ENCODE results near the gene PJVK. TPM values are rescaled to one million over a fixed set of nuclear protein-coding genes. Genes with fewer than 3 reads are reported as not detected.

PJVK gene
- total RNA-seq, 1 experiment from 2014 or later, result 3.7 TPM

DNA sequence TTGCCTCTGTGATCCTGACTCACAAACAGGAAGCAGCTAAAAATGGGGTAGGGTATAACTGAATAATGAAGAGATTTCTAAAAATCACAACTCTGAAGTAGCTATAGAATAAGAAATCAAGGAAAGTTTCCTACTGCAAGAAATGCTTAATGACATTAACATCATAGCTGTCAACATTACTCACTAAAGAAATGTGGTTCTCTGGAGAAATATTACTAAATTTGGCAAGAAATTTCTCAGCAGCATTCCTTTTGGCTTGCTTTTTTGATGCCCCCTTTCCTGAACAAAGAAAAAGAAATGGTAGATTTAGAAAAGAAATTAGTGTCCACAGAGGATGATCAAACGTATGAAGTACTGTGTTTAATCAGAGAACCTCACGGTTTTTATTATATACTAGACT, 9.8 kb upstream of the PJVK start:
- ChIA-PET POLR2A (interaction anchor here (0.5 kb wide), 1 partner anchor 23 kb away, joined by 4 read pairs; no protein-coding TSS in a partner anchor), CTCF (interaction anchor here (0.6 kb wide), 1 partner anchor 83 kb away, joined by 3 read pairs; no protein-coding TSS in a partner anchor)
- no peak overlapping the region for H3K4me3 ChIP-seq (ENCODE audit: low read depth in 2 of 2, low read length in 2 of 2)
- H3K36me3 ChIP-seq (ENCODE audit: control insufficient read depth, insufficient read depth, low read length), result peaks cover 54% of the 10 kb centered on the region
- peaks cover 6% of the 10 kb centered on the region; the same call in 1 of the 2 replicates for H3K4me1 ChIP-seq (ENCODE audit: control insufficient read depth, insufficient read depth, low read length)
- no peak for TF ChIP-seq TCF7L2 (IDR thresholded peaks at IDR 0.05; ENCODE audit: low read depth, low read length)
- no peak for TF ChIP-seq POLR2AphosphoS5 (IDR thresholded peaks at IDR 0.05; ENCODE audit: low read depth, low read length)
- TF ChIP-seq, protein P1, sequence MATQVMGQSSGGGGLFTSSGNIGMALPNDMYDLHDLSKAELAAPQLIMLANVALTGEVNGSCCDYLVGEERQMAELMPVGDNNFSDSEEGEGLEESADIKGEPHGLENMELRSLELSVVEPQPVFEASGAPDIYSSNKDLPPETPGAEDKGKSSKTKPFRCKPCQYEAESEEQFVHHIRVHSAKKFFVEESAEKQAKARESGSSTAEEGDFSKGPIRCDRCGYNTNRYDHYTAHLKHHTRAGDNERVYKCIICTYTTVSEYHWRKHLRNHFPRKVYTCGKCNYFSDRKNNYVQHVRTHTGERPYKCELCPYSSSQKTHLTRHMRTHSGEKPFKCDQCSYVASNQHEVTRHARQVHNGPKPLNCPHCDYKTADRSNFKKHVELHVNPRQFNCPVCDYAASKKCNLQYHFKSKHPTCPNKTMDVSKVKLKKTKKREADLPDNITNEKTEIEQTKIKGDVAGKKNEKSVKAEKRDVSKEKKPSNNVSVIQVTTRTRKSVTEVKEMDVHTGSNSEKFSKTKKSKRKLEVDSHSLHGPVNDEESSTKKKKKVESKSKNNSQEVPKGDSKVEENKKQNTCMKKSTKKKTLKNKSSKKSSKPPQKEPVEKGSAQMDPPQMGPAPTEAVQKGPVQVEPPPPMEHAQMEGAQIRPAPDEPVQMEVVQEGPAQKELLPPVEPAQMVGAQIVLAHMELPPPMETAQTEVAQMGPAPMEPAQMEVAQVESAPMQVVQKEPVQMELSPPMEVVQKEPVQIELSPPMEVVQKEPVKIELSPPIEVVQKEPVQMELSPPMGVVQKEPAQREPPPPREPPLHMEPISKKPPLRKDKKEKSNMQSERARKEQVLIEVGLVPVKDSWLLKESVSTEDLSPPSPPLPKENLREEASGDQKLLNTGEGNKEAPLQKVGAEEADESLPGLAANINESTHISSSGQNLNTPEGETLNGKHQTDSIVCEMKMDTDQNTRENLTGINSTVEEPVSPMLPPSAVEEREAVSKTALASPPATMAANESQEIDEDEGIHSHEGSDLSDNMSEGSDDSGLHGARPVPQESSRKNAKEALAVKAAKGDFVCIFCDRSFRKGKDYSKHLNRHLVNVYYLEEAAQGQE (IDR thresholded peaks at IDR 0.05; ENCODE audit: insufficient read depth in 1 of 2, low read depth in 2 of 2, low read length in 1 of 2), result no peak
- TF ChIP-seq, protein P2, sequence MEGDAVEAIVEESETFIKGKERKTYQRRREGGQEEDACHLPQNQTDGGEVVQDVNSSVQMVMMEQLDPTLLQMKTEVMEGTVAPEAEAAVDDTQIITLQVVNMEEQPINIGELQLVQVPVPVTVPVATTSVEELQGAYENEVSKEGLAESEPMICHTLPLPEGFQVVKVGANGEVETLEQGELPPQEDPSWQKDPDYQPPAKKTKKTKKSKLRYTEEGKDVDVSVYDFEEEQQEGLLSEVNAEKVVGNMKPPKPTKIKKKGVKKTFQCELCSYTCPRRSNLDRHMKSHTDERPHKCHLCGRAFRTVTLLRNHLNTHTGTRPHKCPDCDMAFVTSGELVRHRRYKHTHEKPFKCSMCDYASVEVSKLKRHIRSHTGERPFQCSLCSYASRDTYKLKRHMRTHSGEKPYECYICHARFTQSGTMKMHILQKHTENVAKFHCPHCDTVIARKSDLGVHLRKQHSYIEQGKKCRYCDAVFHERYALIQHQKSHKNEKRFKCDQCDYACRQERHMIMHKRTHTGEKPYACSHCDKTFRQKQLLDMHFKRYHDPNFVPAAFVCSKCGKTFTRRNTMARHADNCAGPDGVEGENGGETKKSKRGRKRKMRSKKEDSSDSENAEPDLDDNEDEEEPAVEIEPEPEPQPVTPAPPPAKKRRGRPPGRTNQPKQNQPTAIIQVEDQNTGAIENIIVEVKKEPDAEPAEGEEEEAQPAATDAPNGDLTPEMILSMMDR (IDR thresholded peaks at IDR 0.05), result no peak
- no peak for TF ChIP-seq SIN3A (IDR thresholded peaks at IDR 0.05; ENCODE audit: borderline replicate concordance, insufficient read depth, low read depth, low read length)
- H3K9me3 ChIP-seq (ENCODE audit: control insufficient read depth, insufficient read depth, low read depth, low read length), result no peaks in the 10 kb centered on the region
- H3K27ac ChIP-seq (ENCODE audit: low read length), result no peak overlapping the region
- no peak for ATAC-seq
- in situ Hi-C loops (cut with HindIII; ENCODE audit: low pct_unique_long_range_greater_than_20kb, low sequenced_read_pairs) (no loop called here), intact Hi-C loops (cut with micrococcal nuclease; ENCODE audit: unreplicated experiment) (no loop called here)
- BruUV-seq (replicated peaks), result no TSS peak
- no peak for DNase-seq (ENCODE audit: low read depth, low spot score)
- H3K27me3 ChIP-seq (ENCODE audit: control insufficient read depth, insufficient read depth, low read length), result no peaks in the 10 kb centered on the region

DNA sequence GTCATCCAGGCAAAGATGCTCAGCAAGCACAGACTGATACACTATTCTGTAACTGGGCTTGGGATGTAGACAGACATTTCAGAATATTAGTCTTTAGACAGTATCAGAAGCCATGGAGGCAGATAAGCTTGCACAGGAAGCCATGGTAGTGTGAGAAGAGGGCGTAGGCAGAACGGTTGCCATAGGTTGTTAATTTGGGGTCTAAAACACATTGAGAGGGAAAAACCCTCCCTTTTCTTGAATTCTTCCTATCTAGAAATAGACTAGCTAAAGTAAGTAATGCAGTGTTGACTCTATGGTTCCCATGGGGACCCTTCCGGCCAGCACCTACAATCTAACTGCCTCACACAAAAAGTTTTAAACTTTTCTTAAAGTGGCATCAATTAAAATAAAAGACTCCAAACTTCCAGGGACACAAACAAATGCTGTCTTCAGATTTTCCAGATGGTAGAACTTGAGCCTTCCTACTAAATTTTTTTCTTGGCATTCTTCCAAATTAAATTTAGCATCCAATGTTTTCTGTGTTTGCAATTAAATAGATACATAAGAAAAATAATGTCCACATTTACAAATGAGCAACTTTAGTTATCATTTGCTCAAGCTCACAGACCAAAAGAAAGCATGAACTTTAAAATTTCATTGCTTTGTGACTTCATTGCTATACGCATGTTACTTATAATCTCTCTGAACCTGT, 2.1 kb upstream of the PJVK start:
- H3K27me3 ChIP-seq (ENCODE audit: control insufficient read depth, insufficient read depth, low read length), result no peaks in the 10 kb centered on the region
- H3K4me1 ChIP-seq (ENCODE audit: control insufficient read depth, insufficient read depth, low read length), result peaks cover 9% of the 10 kb centered on the region; the same call in 1 of the 2 replicates
- ChIA-PET CTCF (no interaction called here), POLR2A (interaction anchor here (0.6 kb wide), 1 partner anchor 104 kb away, joined by 4 read pairs; no protein-coding TSS in a partner anchor)
- in situ Hi-C loops (cut with HindIII; ENCODE audit: low pct_unique_long_range_greater_than_20kb, low sequenced_read_pairs) (no loop called here), intact Hi-C loops (cut with micrococcal nuclease; ENCODE audit: unreplicated experiment) (no loop called here)
- BruUV-seq (replicated peaks), result TSS peak; percentile 57
- H3K4me3 ChIP-seq (ENCODE audit: low read depth in 2 of 2, low read length in 2 of 2), result peak overlapping the region in 1 of 2 experiments; percentile 95; a peak in 3 of 4 replicates
- no peak for TF ChIP-seq SIN3A (IDR thresholded peaks at IDR 0.05; ENCODE audit: borderline replicate concordance, insufficient read depth, low read depth, low read length)
- TF ChIP-seq, protein P1 (IDR thresholded peaks at IDR 0.05; ENCODE audit: insufficient read depth in 1 of 2, low read depth in 2 of 2, low read length in 1 of 2), result no peak
- no peak for TF ChIP-seq POLR2AphosphoS5 (IDR thresholded peaks at IDR 0.05; ENCODE audit: low read depth, low read length)
- no peak for TF ChIP-seq TCF7L2 (IDR thresholded peaks at IDR 0.05; ENCODE audit: low read depth, low read length)
- TF ChIP-seq, protein P2 (IDR thresholded peaks at IDR 0.05), result no peak
- ATAC-seq, result no peak
- no peak overlapping the region for H3K27ac ChIP-seq (ENCODE audit: low read length)
- H3K36me3 ChIP-seq (ENCODE audit: control insufficient read depth, insufficient read depth, low read length), result peaks cover 30% of the 10 kb centered on the region
- no peaks in the 10 kb centered on the region for H3K9me3 ChIP-seq (ENCODE audit: control insufficient read depth, insufficient read depth, low read depth, low read length)
- DNase-seq (ENCODE audit: low read depth, low spot score), result no peak
